Stimulated activated CD8-positive, alpha-beta memory T cell treated with anti-CD3 and anti-CD28 coated beads, Interleukin-4, amount 100 ng/mL, for 1 hour (primary cell): ENCODE measurements around the gene PACC1.

Experiments used
- DNase-seq, 2 donors: peaks; one replicate each; pipeline ENCODE4 v3.0.0-alpha.2; 2020; ENCODE audit warnings: low read depth in 2 of 2, low spot score in 1 of 2

Gene PACC1

DNA sequence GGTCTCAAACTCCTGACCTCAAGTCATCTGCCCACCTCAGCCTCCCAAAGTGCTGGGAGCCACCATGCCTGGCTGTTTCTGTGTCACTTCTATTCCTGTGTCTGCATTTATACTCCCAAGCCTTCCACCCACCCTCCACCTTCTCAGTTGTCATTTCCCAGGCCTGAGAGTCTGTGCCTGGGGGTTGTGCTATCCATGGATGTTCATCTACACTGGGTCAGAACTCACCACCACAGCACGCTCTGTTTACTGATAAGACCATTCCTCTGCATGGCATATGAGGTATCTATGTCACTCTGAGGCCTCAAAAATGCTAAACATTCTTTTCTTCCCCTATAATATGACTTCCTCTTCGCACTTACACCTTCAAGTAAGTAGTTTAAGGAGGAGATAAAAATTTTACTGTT lies 24.1 kb upstream of the PACC1 start:
- DNase-seq: no peak

DNA sequence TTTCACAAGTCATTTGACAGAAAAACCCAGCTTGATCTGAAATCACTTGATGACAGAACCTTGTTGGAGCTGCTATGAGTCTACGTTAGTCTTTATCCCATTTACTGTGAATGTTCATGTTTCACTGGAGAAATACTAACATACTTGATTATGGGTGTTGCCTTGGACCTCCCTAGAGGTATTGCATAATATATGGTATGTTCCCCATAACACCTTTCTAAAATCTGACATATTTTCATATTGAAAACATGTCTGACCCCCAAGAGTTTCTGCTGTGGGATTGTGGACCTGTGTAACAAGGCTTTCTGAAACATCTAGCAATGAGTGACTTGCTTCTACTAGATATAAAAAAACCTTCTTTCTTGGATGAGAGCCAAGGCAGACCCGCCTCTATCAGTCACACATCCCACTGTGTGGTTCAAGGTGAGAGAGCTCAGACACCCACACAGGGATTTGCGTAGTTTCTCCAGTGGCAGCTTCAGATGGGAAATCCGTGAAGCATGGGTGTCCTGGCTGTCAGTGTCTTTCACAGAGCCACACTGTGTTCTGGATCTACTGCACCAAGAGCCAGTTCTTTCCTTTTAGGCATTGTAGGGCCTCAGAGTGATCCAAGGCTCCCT lies 22.6 kb upstream of the PACC1 start:
- no peak for DNase-seq

DNA sequence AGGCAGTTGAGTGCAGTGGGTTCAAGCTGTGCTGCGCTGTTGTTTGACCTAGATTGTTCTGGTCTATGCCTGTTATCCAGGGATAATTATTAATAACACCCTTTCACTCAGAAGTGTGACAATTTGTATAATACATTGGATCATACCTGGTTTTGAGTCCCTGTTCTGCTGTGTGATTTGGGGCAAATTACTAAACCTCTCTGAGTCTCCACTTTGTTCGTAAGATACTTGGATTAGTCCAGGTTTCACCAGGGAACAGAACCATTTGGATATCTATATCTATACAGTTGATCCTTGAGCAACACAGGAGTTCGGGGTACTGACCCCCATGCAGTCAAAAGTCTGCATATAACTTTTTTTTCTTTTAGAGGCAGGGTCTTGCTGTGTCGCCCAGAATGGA lies 20.3 kb upstream of the PACC1 start:
- DNase-seq: no peak

DNA sequence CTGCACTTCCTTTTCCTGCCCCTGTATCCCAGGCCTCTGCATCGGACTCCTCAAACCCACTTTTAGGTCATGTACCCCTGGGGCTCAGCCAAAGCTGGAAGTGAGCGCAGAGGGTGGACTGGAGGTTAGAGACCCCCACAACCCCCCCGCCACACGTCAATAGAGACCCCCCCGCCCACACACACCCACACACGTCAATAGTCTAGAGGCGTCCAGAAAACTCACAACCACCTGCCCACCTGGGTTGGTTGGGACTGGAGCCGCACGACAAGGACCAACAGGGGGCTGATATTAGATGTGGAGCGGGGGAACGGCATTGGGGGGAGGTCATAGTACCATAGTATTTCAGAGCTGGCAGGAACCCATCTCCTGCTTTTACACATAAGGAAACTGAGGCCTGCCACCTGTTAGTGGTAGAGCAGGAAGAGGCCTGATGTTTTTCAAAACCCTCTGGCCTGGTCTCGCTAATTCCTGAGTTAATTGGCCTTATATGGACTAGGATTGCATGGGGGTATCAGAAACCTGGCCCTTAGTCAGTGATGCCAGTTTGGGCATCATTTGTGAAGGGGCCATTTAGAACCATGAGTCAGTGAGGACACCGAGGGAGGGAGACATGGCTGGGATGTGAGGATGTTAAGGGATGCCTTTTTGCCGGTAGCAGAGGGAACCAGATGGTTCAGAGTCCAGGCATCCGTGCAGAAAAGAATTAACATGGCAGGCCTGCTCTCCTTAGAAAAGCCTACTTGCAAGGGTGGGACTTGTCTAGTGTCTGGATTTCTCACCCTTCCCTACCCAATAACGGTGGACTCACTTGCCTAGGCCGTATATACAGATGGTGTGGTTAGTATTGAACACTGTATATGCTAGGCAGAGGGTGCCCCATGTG lies 19.1 kb upstream of the PACC1 start:
- DNase-seq: no peak

DNA sequence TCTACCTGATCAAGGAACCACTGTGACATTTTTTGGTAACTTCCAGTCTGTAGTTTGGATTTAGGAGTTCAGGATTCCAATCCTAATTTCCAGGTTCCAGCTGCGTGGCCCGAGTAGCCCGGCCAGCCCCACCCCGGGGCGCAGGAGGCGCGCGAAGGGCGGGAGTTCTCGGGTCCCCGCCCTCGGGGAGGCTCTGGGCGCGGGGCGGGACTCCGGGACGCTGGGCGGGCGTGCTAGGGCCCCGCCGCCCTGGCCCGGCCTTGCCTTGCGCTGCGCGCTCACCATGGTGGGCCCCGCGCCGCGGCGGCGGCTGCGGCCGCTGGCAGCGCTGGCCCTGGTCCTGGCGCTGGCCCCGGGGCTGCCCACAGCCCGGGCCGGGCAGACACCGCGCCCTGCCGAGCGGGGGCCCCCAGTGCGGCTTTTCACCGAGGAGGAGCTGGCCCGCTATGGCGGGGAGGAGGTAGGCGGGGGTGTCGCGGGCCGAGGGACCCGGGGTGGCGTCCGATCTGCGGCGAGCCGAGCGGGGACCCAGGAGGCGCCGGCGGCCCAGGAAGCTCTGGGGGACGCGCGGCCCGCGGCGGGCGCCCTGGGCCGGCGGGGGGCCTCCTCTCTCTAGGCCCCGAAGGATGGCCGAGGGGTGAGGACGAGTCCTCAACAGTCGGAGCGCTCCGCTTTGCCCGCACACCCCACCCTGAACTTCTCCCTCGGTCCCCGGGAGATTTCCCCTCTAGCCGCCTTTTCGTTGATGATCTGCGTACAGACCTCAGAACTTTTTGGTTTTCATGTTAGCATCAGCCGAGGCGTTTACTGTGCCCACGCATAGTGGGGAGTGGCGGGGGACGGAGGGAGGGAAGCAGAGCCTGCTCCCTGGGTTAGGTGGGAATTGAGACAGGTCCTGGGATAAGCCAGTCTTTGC lies 18.2 kb upstream of the PACC1 start, which contains the start of gene NENF:
NENF (plus strand) TSS at position 260 of the 916 bp plus-strand sequence; CDS start at position 284, 24 bp downstream.
- DNase-seq: peak; percentile 31 to 51

DNA sequence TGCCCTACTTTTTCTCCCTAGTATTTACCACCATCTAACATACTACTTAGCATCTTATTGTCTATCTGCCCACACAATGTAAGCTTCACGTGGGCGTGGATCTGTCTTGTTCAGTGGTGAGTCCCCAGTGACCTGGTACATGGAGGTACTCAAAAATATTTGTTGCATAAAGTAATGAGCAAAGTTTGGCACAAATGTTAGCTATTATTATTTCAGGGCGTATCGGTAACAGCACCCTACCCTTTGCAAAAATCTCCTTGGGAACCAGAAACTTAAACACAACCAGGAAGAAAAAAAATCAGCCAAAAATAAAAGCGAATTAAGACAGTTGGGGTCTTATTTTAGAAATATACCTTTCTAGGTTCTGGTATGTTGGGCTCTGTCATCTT lies 17.6 kb upstream of the PACC1 start:
- DNase-seq: no peak

DNA sequence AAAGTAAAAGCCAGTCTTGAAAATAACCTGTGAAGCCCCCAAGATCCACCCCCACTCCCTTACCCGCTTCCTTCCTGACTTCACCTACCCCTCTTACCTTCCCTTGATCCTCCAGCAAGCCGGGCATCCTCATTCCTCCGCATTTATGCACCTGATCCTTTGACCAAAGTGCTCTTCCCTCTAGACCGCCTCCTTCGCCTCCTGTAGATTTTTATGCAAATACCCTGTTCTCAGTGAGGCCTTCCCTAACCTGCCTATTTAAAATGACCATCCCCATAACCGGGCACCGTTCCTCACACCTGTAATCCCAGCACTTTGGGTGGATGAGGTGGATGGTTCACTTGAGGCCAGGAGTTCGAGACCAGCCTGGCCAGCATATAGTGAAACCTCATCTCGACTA lies 17.0 kb upstream of the PACC1 start:
- no peak for DNase-seq

DNA sequence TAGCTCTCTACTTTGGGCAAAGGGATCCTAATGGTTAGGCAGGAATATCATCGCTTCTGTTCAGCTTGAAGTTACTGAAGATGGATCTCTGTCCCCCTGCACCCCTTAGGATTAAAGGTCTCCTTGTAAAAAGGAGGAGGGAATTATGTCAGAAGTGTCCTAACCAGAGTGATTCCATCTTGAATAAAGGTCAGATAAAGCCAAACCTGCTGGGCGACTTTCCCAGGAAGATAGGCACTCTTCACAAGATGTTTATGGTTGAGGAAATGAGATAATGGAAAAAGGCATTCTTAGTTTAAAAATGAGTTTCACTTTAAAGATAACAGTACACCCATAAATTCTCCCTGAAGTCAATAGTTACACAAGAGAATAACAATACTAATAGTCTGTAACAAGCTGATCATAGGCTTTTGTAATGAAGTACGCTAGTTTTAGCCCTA lies 16.3 kb upstream of the PACC1 start:
- no peak for DNase-seq

DNA sequence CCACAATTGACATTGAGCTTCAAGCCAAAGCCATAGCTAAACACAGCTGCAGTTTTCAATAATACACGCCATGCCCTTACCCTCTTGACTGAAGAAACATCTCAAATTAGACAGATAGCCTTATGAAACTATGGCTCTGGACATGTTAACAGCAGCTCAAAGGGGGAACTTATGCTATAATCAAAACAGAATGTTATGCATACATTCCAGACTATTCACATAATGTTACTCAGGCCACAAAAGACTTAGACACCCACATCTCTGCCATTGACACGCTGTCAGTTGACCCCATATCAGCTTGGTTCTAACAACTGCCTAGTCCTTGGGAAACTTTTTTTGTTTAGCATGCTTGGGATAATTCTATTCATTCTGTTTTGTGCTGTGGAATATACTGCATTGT lies 15.7 kb upstream of the PACC1 start:
- DNase-seq: no peak

DNA sequence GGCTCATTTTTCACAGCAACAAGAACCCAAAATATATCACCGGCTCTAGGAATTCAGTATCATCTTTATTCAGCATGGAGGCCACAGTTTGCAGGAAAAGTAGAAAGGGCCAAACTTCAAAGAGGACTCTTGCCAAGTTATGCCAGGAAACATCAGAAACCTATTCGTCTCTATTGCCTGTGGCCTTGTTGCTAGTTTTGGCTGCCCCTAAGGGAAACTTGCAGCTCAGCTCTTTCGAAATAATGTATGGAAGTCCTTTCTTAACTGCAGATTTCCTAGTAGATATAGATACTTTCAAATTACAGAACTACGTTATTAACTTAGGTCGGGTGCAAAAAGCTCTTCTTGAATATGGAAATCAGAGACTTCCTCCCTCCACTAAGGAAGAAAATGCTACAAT lies 13.8 kb upstream of the PACC1 start:
- no peak for DNase-seq

DNA sequence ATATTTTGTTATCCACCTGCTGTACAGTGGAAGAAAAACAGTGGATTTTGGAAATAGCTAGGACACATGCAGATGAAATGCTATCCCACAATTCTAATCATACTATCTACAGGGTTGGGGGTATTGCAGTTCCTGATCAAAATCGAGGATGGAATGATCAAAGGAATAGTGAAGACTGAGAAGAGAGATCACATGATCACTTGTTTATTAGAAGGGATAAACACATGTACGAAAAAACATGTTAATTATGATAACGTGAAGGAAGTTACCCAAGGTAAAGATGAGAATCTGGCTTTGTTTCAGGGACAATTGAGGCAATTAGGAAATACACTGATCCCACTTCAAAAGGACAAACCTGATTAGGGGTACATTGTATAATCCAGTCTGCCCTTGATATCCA lies 9.2 kb upstream of the PACC1 start:
- no peak for DNase-seq

DNA sequence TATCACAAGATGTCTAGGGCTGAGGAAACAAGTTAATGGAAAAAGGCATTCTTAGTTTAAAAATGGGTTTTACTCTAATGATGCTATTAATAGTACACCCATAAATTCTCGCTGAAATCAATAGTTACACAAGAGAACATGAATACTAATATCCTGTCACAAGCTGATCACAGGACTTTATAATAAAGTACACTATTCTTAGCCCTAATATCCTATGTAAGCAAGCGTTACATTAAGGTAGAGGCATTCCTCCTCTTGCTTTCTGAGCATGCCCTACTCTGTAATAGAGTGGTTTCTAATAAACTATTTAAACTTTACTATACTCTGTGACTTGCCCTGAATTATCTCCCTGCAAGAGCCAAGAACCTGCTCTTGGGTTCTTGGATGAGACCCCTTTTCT lies 6.5 kb upstream of the PACC1 start:
- DNase-seq: no peak

DNA sequence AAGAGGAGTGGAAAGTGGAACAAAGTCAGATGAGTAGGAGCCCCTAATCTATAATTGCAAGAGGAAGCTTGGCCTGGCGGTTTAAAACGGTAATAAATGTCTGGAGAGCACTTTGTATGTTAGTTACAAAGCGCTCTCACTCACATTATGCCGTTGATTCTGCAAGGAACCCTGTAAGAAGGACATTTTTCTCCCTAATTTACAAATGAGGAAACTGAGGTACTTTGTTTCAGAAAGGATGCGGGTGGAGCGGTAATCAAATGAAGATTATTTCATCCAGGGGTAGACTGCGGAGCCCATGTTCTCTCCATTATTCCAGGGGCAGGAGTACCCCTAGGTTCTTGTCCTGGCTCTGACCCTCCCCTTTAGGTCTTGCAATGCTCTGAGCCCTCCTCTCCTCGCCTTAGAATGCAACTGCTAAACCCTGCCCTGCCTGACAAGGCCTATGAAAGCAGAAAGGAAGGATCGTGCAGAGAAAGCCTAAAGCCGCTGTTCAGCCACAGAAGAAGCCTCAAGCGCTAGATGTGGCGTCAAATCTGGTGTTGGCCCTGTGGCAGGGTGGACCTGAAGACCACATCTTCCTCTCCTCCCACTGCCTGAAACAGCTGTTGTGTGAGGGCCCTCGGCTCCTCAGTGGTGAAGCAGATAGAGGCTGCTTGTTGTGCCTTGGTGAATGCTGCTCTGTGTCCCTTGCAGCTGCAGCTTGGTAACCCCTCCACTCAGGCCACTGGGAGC lies 588 bp upstream of the PACC1 start:
- DNase-seq: no peak

DNA sequence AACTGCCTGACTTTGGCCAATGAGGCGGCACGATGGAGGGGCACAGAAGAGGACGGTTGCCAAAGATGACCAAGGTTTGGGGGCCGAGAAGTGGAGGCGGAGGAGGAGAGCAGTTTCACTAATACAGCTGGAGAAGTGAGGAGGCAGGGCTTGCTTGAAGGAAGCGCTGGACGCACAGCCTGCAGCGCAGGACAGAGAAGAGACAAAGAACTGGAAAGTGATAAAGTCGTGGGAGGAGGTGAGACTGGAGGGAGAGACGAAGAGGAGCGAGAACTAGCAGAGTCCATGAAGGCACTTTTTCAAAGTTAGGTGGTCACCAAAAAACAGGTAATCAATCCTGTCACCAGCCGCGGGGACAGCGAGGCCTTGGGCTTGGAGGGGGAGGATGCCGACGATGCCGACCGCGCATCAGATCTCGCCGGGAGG lies 771 bp downstream of the PACC1 start:
- no peak for DNase-seq

DNA sequence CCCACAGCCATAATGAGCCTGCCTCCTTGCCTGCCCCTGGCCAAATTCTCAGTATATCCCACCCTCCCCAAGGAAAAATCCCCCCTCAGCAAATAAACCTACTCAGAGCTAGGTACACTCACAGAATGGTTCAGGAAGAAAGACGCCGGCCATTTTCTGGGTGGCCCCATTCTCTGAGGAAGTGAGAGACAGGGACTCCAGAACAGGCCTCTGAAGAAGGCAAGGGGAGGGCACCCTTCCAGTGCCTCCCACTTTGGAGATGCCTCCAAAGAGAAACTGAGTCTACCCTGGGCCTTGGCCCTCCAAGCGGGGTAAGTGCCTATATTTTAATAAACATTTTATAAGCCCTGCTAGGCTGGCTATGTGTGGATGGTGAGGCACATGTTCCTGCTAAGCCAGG lies 2.3 kb downstream of the PACC1 start:
- DNase-seq: no peak

DNA sequence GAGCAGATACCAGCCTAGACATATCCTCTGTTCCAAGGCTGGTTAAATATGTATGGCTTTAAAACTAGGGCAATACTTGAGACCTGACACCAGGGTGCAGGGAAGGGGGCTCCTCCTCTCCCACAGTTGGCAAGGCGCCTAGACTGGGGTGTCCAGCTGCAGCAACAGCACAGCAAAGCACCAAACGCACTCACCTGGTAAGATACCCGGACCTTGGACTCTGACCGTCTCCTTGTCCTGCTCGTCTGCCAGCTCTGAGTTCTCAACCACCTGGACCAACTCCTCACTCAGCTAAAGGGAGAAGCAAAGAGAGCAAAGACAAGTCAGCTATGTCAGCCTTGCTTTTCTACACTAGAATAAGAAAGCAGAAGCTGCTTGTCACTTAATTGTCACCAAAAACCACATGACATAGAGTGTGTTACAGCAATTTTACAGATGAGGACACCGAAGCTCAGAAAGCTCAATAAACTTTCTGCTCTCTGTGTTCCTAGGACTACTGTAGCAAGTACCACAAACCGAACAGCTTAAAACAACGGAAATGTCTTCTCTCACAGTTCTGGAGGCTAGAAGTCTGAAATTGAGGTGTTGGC lies 4.4 kb downstream of the PACC1 start:
- DNase-seq: no peak

DNA sequence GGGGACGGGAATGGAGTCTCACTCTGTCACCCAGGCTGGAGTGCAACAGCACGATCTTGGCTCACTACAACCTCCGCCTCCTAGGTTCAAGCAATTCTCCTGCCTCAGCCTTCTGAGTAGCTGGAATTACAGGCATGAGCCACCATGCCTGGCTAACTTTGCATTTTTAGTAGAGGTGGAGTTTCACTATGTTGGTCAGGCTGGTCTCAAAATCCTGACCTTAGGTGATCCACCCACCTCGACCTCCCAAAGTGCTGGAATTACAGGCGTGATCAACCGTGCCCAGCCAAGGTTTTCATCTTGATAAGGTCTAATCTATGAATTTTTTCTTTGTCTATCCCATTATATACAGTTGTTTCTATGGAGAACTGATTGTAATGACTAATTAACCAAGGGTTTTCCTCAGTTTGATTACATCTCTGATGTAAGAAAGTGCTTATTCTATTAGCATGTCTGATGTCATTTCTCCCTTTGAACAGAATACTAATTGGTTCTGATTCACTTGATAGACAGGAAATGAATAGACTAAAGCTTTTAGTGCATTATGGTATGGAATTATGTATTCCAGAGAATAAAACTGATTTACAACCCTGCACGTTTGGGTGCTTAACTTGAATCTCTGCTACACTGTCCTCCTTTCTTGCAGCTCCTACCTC lies 11.9 kb downstream of the PACC1 start:
- DNase-seq: no peak

DNA sequence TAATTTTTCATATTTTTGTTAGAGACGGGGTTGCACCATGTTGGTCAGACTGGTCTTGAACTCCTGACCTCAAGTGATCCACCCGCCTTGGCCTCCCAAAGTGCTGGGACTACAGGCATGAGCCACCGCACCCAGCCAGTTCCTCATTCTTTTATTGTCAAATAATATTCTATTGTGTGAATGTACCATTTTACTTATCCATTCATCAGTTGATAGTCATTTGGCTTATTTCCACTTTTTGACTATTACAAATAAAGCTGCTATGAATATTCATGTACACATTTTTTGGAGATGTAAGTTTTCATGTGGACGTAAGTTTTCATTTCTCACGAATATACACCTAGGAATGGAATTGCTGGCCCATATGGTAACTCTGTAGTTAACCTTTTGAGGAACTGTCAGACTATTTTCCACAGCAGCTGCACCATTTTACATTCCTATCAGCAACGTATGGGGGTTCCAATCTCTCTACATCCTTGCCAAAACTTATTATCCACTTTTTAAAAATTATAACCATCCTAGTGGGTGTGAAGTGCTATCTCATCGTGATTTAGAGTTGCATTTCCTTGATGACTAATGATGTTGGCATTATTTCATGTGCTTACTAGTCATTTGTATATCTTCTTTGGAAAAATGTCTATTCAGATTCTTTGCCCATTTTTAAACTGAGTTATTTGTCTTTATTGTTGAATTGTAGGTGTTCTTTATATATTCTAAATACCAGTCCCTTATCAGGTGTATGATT lies 12.7 kb downstream of the PACC1 start:
- no peak for DNase-seq

DNA sequence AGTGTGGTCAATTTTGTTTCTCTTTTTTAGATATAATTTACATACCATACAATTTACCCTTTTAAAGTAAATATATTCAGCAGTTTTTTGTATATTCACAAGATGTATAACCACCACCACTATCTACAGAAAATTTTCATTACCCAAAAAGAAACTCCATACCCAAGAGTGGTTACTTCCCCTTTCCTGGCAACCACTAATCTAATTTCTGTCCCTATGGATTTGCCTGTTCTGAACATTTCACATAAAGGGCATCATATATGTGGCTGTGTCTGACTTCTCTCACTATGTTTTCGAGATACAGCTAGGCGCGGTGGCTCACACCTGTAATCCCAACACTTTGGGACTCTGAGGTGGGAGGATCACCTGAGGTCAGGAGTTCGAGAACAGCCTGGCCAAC lies 13.6 kb downstream of the PACC1 start:
- DNase-seq: no peak
